ENCODE measurements around the gene HERC5.

GRCh38 chr4:88414755-88415154 is 42.2 kb upstream of the HERC5 start:
- no peak for TF ChIP-seq ZNF274 (IDR thresholded peaks at IDR 0.05; ENCODE audit: low read depth, low read length)
- no peak for TF ChIP-seq SUZ12 (IDR thresholded peaks at IDR 0.05; ENCODE audit: extremely low read depth, insufficient read depth, insufficient read length)
- no peak for TF ChIP-seq YY1 (IDR thresholded peaks at IDR 0.05; ENCODE audit: insufficient read depth, insufficient read length)

Data from NT2/D1 (cell line).